ENCODE results near the gene L3MBTL4. TPM values are rescaled to one million over a fixed set of nuclear protein-coding genes. Genes with fewer than 3 reads are reported as not detected.

L3MBTL4 gene
- total and polyA plus RNA-seq, 10 donors, result 1.1 to 21.0 (median 12.7) TPM

DNA sequence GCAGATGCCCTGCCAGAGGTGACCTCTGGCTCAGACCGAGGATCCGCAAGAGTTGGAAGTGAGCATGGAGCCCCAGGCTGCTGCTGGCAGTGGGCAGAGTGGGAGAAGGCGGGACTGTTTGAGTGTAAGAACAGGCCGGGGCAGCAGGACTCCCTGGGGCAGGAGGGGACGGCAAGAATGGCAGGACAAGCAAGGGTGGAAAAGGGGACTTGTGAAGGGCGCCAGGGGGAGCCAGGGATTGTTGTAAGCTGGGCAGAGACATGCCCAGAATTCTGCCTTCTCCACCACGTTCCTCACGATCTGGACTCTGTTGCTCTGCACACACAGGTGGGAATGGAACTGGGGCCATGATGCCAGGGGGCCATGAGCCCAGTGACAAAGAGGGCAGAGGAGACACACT is 447.0 kb downstream of the L3MBTL4 start:
- TF ChIP-seq POLR2A (IDR thresholded peaks at IDR 0.05) (no peak), POLR2AphosphoS5 (IDR thresholded peaks at IDR 0.05) (no peak)
- TF ChIP-seq, protein P1, sequence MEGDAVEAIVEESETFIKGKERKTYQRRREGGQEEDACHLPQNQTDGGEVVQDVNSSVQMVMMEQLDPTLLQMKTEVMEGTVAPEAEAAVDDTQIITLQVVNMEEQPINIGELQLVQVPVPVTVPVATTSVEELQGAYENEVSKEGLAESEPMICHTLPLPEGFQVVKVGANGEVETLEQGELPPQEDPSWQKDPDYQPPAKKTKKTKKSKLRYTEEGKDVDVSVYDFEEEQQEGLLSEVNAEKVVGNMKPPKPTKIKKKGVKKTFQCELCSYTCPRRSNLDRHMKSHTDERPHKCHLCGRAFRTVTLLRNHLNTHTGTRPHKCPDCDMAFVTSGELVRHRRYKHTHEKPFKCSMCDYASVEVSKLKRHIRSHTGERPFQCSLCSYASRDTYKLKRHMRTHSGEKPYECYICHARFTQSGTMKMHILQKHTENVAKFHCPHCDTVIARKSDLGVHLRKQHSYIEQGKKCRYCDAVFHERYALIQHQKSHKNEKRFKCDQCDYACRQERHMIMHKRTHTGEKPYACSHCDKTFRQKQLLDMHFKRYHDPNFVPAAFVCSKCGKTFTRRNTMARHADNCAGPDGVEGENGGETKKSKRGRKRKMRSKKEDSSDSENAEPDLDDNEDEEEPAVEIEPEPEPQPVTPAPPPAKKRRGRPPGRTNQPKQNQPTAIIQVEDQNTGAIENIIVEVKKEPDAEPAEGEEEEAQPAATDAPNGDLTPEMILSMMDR (IDR thresholded peaks at IDR 0.05 in 8 of 11, conservative IDR thresholded peaks at IDR 0.05 in 3 of 11), result no peak
- H3K27ac ChIP-seq, result no peak overlapping the region
- H3K4me1 ChIP-seq, result no peaks in the 10 kb centered on the region
- no peaks in the 10 kb centered on the region for H3K27me3 ChIP-seq (replicated peaks in 1 of 7)
- no peaks in the 10 kb centered on the region for H3K9me3 ChIP-seq
- no peaks in the 10 kb centered on the region for H3K36me3 ChIP-seq
- 90 to 96% (median 92%) methylated on average over 8 of the region's 8 CpGs for WGBS, 5 donors
- no peak for DNase-seq
- no peak overlapping the region for H3K4me3 ChIP-seq
- intact Hi-C loops (cut with DNase I; ENCODE audit: low total_unique reads), result no loop called here

DNA sequence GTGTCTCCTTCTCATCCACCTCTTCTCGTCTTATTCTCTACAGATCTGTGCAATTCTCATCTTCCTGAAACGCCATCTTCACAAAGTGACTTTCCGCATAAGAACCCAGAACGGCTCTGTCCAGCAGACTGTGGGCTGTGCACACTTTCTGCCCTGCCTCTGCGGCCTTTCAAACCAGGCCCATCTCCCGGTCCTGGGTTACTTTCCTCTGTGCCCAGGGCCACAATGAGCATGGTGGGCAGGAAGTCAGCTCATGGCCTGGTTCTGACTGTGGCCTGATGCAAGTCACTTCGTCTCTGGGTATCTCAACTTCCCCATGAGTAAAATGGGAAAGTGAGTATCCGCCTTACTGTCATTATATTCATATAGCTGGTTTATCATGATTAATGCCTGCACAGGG is 447.7 kb downstream of the L3MBTL4 start:
- Histone ChIP-seq H3K36me3 (no peaks in the 10 kb centered on the region), H3K4me1 (no peaks in the 10 kb centered on the region), H3K27me3 (replicated peaks in 1 of 7) (no peaks in the 10 kb centered on the region), H3K9me3 (no peaks in the 10 kb centered on the region), H3K4me3 (no peak overlapping the region), H3K27ac (no peak overlapping the region)
- 87 to 95% (median 91%) methylated on average over 8 of the region's 8 CpGs for WGBS, 5 donors
- TF ChIP-seq POLR2AphosphoS5 (IDR thresholded peaks at IDR 0.05), result no peak
- no peak for TF ChIP-seq POLR2A (IDR thresholded peaks at IDR 0.05)
- TF ChIP-seq, protein P1 (IDR thresholded peaks at IDR 0.05 in 8 of 11, conservative IDR thresholded peaks at IDR 0.05 in 3 of 11), result no peak
- no peak for DNase-seq
- intact Hi-C loops (cut with DNase I; ENCODE audit: low total_unique reads), result no loop called here

DNA sequence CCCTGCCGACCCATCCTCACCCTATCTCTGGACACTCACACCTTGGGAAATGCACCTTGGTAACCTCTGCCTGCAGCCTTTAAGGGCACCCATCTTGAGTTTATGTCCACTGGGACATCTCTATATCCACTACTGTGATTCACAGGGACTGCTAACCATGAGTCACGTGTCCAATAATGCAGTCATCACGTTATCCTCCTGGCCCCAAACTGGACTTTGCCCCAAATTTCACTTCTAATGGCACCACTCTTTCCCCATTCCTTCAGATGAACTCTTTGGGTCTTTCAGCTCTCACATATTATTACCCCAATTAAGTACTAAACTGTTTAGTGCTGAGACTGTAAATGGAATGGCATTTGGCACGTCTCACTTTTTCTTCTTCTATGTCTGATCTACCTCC is 448.2 kb downstream of the L3MBTL4 start:
- no peak overlapping the region for H3K4me3 ChIP-seq
- H3K9me3 ChIP-seq, result no peaks in the 10 kb centered on the region
- no peaks in the 10 kb centered on the region for H3K27me3 ChIP-seq (replicated peaks in 1 of 7)
- no peak overlapping the region for H3K27ac ChIP-seq
- intact Hi-C loops (cut with DNase I; ENCODE audit: low total_unique reads), result no loop called here
- H3K4me1 ChIP-seq, result no peaks in the 10 kb centered on the region
- TF ChIP-seq POLR2AphosphoS5 (IDR thresholded peaks at IDR 0.05) (no peak), POLR2A (IDR thresholded peaks at IDR 0.05) (no peak)
- TF ChIP-seq, protein P1 (IDR thresholded peaks at IDR 0.05 in 8 of 11, conservative IDR thresholded peaks at IDR 0.05 in 3 of 11), result no peak
- no peak for DNase-seq
- H3K36me3 ChIP-seq, result no peaks in the 10 kb centered on the region
- 87 to 95% (median 89%) methylated on average over 4 of the region's 4 CpGs for WGBS, 5 donors

GRCh38 chr18:5964996-5965395 is 449.7 kb downstream of the L3MBTL4 start:
- Histone ChIP-seq H3K9me3 (no peaks in the 10 kb centered on the region), H3K4me1 (no peaks in the 10 kb centered on the region)
- 42 to 87% (median 78%) methylated on average over 2 of the region's 2 CpGs for WGBS, 5 donors

More at GRCh38 chr18:5964996-5965395, 449.7 kb downstream of the L3MBTL4 start:
- no peak overlapping the region for H3K27ac ChIP-seq
- intact Hi-C loops (cut with DNase I; ENCODE audit: low total_unique reads), result no loop called here
- no peak overlapping the region for H3K4me3 ChIP-seq
- H3K27me3 ChIP-seq (replicated peaks in 1 of 7), result no peaks in the 10 kb centered on the region
- no peak for DNase-seq
- TF ChIP-seq, protein P1 (IDR thresholded peaks at IDR 0.05 in 8 of 11, conservative IDR thresholded peaks at IDR 0.05 in 3 of 11), result no peak
- TF ChIP-seq POLR2AphosphoS5 (IDR thresholded peaks at IDR 0.05) (no peak), POLR2A (IDR thresholded peaks at IDR 0.05) (no peak)
- no peaks in the 10 kb centered on the region for H3K36me3 ChIP-seq

All from spleen (tissue), 11 donors.